NCI-H1048 (cell line): Measurements from ENCODE around the gene KCNQ4.

ENCODE experiments used
- DNase-seq: peaks from one replicate; lab custom pipeline; 2025; lab: John Stamatoyannopoulos, UW

Gene KCNQ4

DNA sequence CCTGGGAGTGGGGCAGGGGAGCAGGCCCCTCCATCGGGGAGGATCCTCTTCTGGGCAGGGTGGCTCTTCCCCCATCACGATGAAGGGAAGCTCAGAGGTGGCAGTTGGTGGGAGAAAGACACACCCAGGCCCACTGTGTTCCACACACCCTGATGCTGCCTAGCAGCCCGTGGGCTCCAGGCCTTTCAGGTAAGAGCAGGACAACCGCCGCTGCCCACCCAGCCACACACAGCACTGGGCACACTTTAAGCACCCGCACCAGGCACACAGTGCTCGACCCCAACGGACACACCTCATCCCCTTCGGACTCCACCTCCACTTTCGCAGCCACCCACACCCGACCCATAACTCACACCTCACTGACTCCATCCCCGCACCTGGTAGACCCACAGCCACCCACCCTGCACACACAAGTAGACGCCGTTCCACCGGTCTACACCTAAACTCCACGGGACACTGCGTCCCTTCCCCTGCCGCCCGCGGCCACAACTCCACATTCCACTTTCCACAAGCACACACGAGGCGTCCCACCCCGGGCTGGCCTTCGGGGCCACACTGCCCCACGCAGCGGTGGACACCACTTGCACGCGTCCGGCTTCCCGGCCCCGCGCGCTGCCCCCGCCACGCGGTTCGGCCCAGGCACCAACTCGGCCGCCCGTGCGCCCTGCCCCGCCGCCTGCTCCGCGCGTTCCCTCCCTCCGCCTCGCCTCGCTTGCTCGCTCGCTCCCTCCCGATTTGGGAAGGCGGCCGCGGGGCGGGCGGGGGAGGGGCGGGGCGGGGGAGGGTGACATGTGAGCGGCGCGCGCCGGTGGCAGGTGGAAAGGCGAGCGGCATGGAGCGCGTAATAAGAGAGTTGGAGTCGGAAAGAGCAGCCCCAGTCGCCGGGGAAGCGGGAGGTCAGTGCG is at the start of gene KCNQ4:
TSS of gene KCNQ4 (plus strand) at position 787 of the 905 bp plus-strand sequence. CDS start 307 bp downstream, outside the sequence.
- DNase-seq, result no peak

DNA sequence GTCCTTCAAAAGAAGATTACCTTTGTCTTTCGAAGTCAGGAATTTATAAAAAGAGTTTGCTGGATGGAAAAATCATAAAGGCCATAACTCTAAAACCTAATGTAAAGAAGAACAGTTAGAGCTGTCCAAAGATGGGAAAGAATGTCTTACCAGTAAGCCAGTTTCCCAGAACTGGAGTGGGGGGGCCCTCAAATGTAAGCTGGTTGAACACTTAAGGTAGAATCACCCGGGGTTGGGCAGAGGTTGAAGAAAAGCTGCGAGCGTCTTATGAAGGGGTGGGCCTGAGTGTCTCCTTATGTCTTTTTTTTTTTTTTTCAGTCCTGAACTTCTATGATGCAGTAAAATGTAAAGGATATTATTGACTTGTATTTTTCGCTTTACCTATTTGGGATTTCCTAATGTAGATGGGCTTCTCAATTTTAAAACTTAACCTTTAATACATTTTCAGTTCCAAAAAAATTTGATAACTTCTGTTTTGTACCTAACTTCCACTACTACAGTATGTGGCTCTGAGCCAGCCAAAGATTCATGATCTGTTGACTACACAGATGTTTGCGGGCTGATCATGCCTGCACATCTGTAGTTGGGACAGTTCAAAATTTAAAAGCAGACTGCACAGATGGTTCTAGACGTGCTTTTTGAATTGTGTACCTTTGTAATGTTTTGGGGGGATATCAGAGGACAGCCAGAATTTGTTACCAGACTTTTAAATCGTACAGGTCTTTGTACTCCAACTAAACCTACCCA is 48.5 kb upstream of the KCNQ4 start:
- DNase-seq, result no peak

DNA sequence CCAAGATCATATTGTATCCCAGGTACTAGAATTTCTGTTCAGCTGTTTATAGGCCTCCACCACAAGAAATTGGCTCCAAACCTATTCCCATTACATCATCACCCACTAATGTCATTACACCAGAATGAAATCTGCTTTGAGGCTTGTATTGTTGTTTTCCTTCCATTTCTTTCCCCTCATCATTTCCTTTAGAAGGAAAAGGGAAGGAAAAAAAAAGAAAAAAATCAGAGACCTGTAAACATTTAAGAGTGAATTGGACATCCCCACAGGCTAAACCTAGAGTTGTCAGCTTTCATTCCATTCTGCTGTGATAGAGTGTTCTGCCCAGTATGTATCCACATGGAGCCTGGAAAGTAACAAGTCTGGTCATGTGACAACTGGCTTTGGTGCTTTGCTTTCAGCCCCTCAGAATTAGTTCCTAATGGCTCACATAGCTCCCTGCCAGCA is 47.5 kb upstream of the KCNQ4 start:
- DNase-seq, result no peak

DNA sequence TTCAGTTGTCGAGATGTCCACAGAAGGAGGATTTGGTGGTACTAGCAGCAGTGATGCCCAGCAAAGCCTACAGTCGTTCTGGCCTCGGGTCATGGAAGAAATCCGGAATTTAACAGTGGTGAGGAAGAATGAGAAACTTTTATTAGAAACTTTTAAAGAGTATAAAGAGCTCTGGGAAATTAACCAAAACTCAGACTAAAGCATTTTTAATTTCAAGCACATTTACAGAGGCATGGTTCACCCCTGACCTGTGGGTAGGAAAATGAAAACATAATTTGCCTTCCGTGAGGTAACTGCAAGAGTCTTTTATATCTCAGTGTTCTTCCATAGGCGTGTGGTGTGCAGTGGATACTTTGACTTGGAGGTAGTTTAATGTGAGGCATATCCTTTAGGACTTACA is 44.8 kb upstream of the KCNQ4 start:
- DNase-seq, result no peak

DNA sequence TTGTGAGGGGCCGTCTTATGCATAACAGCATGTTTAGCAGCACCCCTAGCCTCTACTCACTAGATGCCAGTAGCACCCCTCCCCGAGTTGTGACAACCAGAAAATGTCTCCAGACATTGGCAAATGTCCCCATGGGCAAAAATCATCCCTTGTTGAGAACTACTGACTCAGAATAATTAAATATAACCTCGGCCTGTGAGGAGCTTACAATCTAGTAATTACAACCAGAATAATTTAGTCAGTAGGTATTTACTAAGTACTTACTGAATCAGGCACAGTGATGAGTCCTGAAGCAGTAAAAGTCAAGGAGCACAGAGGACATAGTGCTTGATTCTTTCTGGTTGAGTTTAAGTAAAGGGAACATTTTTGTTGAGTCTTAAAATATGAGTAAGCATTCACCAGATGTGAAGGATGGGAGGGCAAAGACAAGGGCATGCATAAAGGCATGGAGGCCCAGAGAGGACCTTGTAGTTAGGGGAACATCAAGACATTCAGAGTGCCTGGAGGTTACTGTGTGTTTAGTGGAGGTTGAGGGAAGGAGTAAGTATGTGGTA is 44.1 kb upstream of the KCNQ4 start:
- no peak for DNase-seq

DNA sequence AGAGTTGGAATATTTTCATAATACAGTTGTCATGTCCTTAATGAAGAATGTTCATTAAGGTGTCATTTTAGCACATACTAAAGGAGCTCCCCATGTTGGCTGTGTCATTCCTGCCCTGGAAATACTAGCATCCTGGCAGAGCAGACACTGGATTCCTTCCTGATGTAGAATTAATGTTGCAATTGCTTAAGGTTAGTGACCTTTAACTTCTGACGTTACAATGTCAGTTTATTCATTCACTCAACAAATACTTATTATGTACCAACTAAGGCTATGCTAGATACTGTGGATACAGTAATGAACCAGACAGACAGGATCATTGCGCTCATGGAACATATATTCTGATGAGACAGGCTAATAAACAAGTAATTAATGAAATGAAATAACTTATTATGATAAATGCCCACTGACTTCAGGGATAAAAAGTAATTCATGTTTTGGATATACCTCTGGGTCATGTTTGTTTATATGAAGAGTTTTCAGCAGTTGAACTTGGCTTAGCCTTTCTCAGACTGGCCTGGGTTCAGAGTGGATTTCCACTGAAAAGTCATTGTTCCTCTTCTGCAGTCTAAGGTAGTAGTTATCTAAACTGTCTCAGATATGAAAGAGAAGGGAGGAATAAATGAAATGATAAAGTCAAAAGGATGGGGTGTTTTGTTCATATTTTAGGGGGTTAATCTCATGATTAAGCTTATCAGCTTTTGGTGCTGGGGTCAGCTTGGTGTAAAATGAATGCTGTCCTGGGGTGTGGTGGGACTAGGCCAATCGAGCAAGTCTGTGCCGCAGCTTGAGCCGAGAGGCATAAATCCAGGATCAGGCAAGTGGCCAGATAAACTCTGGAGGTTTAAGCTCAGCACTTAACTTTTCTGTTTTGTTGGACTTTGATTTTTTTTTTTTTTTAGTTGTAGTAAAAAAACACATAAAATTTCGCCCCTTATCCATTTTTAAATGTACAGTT is 43.3 kb upstream of the KCNQ4 start:
- no peak for DNase-seq

DNA sequence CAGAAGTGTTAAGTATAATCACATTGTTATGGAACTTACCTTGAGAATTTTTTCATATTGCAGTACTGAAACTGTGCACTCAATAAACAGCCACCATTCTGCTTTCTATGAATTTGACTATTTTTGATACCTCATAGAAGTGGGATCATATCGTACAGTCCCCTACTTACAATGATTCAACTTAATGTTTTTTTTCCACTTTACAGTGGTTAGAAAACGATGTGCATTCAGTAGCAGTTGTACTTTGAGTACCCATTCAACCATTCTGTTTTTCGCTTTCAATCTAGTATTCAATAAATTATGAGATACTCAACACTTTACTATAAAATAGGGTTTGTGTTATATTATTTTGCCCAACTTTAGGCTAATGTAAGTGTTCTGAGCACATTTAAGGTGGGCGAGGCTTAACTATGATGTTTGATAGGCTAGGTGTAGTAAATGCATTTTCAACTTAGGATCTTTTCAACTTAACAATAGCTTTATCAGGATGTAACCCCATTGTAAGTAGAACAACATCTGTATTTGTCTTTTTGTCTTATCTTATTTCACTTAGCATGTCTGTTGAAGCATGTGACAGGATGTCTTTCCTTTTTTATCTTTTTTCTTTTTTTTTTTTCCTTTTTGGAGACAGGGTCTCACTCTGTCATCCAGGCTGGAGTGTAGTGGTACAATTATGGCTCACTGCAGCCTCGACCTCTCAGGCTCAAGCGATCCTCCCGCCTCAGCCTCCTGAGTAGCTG is 42.4 kb upstream of the KCNQ4 start:
- no peak for DNase-seq

DNA sequence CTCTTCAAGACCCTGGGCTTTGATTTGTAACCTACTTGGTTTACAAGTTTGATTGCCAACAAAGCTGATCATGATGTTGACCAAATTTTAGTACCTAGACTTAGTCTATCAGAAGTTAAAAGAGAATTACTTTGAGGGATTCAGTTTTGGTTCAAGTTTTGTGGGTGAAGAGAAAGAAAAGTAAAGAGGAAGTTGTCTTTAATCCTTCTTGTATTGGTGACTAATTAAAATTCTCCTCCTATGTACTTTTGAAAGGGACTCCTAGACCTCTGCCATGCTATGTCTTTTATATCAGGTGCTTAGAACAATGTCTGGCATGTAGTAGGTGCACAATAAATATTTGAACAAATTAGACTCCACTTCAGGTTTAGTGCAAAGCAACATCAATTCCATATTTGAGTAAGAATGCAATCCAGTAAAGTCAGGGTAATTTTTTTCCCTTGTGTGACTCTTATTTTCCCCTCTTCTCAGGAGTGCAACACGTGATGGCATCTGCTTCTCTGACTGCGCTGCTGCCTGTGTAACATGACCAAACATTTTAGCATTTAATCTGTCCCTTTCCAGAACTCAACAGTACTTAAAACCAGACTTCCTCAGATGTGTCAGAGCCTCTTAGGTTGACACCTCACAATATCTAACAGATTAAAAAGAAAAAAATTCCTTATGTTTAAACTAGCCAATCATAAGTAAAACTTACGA is 41.1 kb upstream of the KCNQ4 start:
- no peak for DNase-seq

DNA sequence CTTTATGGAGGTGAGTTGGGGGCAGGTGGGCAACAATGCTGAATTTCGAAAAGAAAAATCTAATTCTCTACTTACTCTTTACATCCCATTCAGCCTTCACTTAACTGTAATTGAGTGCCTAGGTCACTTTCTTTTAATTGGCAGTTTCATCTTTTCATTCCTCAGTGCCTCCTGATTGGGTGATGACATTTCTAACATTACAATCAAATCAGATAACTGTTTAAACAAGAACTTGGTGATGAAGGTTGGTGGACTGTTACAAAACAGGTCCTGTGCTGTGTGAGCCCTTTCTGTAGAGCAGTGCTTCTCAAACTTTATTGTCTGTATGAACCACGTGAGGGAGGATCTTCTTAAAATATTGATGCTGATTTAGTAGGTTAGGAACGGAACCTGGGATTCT is 40.1 kb upstream of the KCNQ4 start:
- no peak for DNase-seq

DNA sequence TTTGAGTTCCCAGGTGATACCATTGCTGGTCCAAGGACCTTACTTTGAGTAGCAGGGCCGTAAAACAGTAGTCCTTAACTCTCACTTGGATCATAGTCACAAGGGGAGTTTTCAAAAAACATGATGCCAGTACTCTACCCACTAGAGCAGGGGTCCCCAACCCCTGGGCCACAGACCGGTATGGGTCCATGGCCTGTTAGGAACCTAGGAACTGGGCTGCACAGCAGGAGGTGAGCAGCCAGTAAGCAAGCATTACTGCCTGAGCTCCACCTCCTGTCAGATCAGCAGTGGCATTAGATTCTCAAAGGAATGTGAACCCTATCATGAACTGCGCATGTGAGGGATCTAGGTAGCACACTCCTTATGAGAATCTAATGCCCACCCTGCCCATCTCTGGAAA is 39.7 kb upstream of the KCNQ4 start:
- DNase-seq, result no peak

DNA sequence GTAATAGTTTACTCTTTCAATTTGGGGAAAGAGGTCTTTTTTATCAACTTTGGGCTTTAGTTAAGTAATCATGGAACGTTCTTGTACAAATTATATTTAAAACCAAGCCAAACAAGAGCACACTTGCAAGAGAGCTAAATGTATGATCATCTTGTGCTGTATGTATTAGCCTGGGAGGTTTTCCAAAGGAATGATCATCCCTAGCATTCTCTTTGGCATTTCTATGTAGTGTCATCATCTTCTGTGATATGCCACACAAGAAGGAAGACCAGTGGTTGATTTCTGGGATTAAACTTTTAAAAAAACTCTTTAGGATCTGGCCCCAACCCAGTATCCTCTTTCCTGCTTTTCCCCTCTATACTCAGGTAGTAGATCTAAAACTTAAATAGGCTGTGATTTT is 38.4 kb upstream of the KCNQ4 start:
- DNase-seq, result no peak

DNA sequence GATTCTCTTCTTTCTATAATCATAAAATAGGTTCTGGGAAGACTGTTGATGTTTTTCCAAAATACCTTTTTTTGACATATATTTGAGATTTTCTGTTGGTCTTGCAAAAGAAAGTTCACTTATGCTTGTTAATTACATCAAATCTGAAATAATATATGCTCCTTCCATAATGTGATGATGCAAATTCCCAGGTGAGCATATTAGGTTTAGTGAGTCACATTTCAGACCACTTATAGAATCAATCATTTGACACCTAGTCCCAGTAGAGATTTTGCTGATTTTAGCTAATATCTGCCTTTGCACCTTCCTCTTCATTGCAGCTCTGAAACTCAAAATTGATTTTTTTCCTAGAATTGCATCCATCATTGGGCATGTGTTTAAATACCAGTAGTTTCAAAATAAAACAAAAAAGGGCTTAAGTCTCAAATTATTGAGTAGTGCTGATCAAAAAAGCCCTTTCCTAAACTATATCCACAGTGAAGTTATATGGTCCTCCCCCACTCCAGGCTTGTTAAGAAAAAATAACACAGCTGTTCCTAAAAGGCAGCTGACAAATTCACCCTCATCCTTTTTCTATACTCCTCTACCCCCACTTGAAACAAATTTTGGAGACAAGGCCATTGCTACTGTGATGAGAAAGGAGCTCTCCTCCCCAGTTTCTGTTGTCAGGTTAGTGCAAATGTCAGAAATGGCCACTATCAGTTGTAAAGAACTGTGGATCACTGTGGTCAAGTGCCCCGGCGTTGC is 37.1 kb upstream of the KCNQ4 start:
- DNase-seq, result no peak

DNA sequence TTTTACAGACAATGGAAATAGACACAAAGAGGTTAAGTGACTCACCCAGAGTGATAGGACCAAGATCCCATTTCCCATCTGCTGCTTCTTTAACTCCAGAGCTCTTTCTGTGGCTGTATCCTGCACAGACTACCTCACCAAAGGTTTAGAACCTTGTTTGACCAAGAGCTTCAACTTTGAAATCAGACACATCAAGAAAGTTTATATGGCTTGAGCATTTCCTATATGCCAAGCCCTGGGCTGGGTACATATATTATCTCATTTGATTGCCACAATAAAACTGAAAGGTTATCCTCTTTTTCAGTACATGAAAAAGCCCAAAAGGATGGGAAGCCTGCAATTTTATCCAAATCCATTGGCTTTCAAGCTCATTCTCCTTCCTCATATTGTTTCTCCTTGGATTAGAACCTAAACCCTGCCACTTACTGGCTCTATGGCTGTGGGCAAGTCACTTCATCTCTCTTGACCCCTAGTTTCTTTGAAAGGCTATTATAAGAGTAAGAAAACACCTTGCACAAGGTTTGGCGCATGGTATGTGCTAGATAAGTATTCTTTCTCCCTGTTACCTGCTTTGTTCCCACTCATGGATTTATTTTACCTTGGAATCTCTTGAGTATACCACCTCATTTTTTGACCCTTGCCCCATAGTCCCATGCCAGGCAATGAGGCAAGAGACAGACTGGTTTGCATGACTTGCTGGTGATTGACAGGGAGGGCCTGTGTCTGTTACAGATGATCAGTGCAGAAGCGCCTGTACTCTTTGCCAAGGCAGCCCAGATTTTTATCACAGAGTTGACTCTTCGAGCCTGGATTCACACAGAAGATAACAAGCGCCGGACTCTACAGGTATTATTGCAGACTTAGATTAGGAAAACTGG is 34.5 kb upstream of the KCNQ4 start:
- no peak for DNase-seq

DNA sequence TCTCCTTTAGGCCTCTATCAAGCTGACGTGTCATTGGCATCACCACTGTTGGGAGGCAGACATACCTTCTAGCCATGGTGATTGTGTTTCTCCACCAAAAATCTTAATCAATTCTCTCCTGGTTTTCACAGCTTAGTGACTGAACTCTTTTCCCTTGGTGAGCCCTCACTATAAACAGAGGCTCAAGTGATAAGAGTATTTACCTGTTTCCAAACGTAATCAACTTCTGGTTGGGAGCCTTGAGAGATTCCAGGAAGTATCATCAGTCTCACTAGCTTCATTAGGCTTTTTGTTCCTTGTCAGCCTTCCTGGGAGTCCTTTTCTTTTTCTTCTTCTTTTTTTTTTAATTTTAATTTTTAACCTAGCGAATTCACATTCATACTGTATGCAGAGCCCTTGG is 33.8 kb upstream of the KCNQ4 start:
- DNase-seq, result no peak

DNA sequence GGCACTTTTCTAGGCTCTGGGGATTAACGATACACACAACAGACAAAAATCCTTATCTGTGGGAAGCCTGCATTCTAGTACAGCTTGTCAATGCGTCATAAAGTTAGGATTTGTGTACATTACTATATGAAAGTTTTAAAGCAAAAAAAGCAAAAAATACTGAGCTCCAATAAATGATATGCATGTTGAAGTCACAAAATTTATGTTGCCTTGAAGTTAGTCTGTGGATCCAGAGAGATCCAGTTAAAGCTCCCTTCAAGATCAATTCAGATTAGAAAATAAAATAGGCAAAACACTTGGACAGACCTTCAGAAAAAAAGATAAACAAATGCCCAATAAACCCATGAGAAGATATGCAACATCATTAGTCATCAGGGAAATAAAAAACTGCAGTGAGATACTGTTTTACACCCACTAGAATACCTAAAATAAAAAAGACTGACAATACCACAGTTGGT is 33.1 kb upstream of the KCNQ4 start:
- no peak for DNase-seq

DNA sequence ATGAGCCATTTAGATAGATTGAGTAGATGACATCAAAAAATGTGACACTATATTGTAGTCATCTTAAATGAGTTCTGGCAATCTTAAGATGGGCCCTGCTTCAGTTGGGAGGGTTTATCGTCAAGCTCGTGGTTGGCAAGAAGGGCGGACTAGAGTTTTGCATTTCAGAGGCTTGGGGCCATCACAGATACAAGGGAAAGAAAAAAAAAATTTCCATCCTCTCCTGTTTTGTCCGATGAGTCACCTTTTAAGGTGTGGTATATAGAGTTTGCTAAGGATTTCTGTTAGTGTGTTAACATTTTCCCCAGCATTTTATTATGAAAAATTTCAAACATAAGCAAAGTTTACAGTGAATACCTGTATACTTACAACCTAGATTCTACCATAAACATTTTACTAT is 31.8 kb upstream of the KCNQ4 start:
- DNase-seq, result no peak

DNA sequence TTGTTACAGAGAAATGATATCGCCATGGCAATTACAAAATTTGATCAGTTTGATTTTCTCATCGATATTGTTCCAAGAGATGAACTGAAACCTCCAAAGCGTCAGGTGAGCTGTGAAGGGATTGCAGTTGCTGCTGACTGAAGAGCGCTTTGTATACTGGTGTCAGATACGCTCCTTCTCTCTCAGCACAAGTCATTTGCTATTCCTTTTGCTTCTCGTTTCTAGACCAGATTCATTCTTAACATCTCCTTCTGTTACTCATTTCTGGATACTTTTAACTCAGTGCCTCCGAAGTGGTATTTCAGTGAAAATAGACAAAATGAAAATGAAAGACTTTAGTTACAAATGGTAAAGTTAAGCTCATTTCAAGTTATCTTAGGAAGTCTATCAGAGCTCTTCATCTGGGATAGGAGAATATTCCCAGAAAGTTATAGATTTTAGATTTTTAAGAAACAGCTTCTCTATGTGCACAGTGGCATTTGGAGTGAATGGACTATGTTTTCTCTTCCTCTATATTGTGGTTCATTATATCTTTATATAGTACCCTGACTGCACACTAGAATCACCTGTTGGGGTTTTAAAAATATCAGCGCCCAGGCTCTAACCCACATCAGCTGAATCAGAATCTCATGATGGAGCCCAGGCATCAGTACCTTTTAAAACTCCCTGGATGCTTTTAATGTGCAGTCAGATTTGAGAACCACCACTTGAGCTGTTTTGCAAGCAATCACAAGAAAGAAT is 30.3 kb upstream of the KCNQ4 start:
- DNase-seq, result no peak

DNA sequence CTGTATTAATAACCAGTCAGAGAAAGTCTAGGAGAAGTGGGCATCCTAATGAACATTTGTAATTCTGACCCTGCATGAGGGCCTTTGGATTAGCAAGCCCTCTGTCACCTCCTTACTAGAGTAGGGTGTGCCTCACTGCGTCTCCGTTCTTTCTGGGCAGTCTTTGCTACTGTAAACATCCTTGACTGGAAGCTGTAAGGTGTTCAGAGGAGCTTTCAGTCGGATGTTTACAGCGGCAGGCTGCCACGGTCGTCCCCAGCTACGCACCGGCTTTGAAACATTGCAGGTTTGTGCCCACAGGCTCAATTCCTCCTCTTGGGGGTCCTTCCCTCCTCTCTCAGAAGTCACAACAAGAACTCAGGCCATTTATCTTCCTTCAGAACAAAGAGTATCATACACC is 29.4 kb upstream of the KCNQ4 start:
- no peak for DNase-seq
